Pancreas (tissue), 10 donors: ENCODE results near the gene TMED6. TPM values are rescaled to one million over a fixed set of nuclear protein-coding genes. Genes with fewer than 3 reads are reported as not detected.
A peak's percentile ranks its signal among the peaks of the same experiment; 100 is the strongest.
"Not testable (repeated sequence)": the region's sequence is repeated elsewhere in the genome, so short reads cannot be mapped to it uniquely, and the experiment has no call there.

Experiments used
- ATAC-seq, 4 donors: fragments of 200-7000 bp; cut with Tn5 transposase; one replicate each; pipeline versions ENCODE4 v1.8.0 to v1.9.1; 2020; ENCODE audit warnings: mild to moderate bottlenecking in 4 of 4, moderate library complexity in 4 of 4
- DNase-seq, 6 donors: peaks; one replicate each; pipeline ENCODE4 v3.0.0-alpha.2; 2020
- FAIRE-seq: peaks from 2 replicates; lab custom pipeline; 2012; peaks lifted over from hg19 to GRCh38; lab: Jason Lieb, UNC
- H3K27ac ChIP-seq, 4 donors: fragments of 200-600 bp; sonication (generic); 1 replicate in 3 of 4; 2 replicates in 1 of 4; pipeline versions ENCODE4 v1.5.0 to v1.8.0; 2020
- H3K27me3 ChIP-seq, 4 donors: fragments of 200-600 bp; one replicate each; pipeline ENCODE4 v1.8.0; 2021
- H3K36me3 ChIP-seq, 3 donors: fragments of 200-600 bp; sonication (generic) in 1 of 3; one replicate each; pipeline versions ENCODE4 v1.5.0 to v1.8.0; 2020 to 2021
- H3K4me1 ChIP-seq, 3 donors: fragments of 200-600 bp; one replicate each; pipeline ENCODE4 v1.8.0; 2021
- H3K4me3 ChIP-seq, 4 donors: fragments of 200-600 bp; sonication (generic) in 2 of 4; one replicate each; pipeline versions ENCODE4 v1.5.0 to v1.8.0; 2020 to 2021
- H3K9me3 ChIP-seq, 4 donors: fragments of 200-600 bp; one replicate each; pipeline ENCODE4 v1.8.0; 2021
- WGBS, 2 donors: extraction: QIAGEN DNeasy Blood & Tissue Kit; methylation state at CpG; one replicate each; pipeline ENCODE4 v1.1.7; 2013; 5-methylcytosine and 5-hydroxymethylcytosine counted together
- intact Hi-C, 3 donors: fragments of 100-400 bp; cut with DNase I; formaldehyde crosslinking; loops; one replicate each; pipeline versions ENCODE4 v1.11.1 to v1.14.2; 2022
- polyA plus RNA-seq, 2 donors: library from polyadenylated mRNA; stranded (reverse); fragments of 200-250 nt; gene quantifications; one replicate each; pipeline ENCODE4 v1.2.3, GENCODE V29; 2013
- total RNA-seq, 6 donors: library from RNA; stranded (reverse); fragmentation: NEBNext Ultra II Directional in 4 of 6; extraction: Animal tissue kit (Norgen Biotek cat#: 25700) in 4 of 6; gene quantifications; one replicate each; pipeline versions ENCODE4 v1.2.1 to v1.2.4, GENCODE V29; 2021 to 2023
- TF ChIP-seq, protein P1 (sequence below), 4 donors: fragments of 200-600 bp; sonication (generic) in 3 of 4; IDR thresholded peaks; one replicate each; pipeline versions ENCODE4 v1.5.0 to v1.8.0; 2021; ENCODE audit warnings: antibody characterized with exemption in 4 of 4
- donor health status: healthy with polysubstance abuse.
- donor health status: DM: no; HTN: no; CAD: no; lungs with moderate emphysema.
- donor health status: DM: no; HTN: no; CAD: no.
- donor health status: control.
- donor health status: control.
- donor health status: Bipolar disorder and iron deficiency.
- donor health status: DM: yes; HTN: yes; CAD: no.
- donor health status: DM: no; HTN: no; CAD: no.
- donor health status: DM: no; HTN: no; CAD: no.
- donor health status: DM: yes; HTN: yes; CAD: no.

The TMED6 gene
- total and polyA plus RNA-seq, 8 donors, result 5.2 to 94.7 (median 43.6) TPM

GRCh38 chr16:69365901-69366300 lies 14.3 kb upstream of the TMED6 start:
- TF ChIP-seq, protein P1, sequence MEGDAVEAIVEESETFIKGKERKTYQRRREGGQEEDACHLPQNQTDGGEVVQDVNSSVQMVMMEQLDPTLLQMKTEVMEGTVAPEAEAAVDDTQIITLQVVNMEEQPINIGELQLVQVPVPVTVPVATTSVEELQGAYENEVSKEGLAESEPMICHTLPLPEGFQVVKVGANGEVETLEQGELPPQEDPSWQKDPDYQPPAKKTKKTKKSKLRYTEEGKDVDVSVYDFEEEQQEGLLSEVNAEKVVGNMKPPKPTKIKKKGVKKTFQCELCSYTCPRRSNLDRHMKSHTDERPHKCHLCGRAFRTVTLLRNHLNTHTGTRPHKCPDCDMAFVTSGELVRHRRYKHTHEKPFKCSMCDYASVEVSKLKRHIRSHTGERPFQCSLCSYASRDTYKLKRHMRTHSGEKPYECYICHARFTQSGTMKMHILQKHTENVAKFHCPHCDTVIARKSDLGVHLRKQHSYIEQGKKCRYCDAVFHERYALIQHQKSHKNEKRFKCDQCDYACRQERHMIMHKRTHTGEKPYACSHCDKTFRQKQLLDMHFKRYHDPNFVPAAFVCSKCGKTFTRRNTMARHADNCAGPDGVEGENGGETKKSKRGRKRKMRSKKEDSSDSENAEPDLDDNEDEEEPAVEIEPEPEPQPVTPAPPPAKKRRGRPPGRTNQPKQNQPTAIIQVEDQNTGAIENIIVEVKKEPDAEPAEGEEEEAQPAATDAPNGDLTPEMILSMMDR (IDR thresholded peaks at IDR 0.05), result no peak
- Histone ChIP-seq H3K4me3 (no peak overlapping the region), H3K4me1 (no peaks in the 10 kb centered on the region), H3K9me3 (no peaks in the 10 kb centered on the region), H3K36me3 (peaks cover 4 to 60% (median 24%) of the 10 kb centered on the region in 3 donors), H3K27ac (no peak overlapping the region), H3K27me3 (no peaks in the 10 kb centered on the region)
- WGBS, 2 donors, result 88 to 92% methylated on average over 2 of the region's 2 CpGs
- FAIRE-seq, result no peak
- intact Hi-C loops, result no loop called here
- no peak for ATAC-seq
- DNase-seq, result no peak

- H3K36me3 ChIP-seq, result peaks cover 0 to 42% (median 24%) of the 10 kb centered on the region in 3 donors
- ATAC-seq (no peak), FAIRE-seq (no peak), DNase-seq (no peak)
- H3K4me1 ChIP-seq, result no peaks in the 10 kb centered on the region
- no peaks in the 10 kb centered on the region for H3K27me3 ChIP-seq
- H3K4me3 ChIP-seq, result no peak overlapping the region
- intact Hi-C loops, result no loop called here
- TF ChIP-seq, protein P1 (IDR thresholded peaks at IDR 0.05), result no peak
- H3K9me3 ChIP-seq, result no peaks in the 10 kb centered on the region
- no peak overlapping the region for H3K27ac ChIP-seq
- WGBS, 2 donors, result 78 to 80% methylated on average over 2 of the region's 2 CpGs
These were observed 12.5 kb upstream of the TMED6 start for GRCh38 chr16:69364088-69364487.

DNA sequence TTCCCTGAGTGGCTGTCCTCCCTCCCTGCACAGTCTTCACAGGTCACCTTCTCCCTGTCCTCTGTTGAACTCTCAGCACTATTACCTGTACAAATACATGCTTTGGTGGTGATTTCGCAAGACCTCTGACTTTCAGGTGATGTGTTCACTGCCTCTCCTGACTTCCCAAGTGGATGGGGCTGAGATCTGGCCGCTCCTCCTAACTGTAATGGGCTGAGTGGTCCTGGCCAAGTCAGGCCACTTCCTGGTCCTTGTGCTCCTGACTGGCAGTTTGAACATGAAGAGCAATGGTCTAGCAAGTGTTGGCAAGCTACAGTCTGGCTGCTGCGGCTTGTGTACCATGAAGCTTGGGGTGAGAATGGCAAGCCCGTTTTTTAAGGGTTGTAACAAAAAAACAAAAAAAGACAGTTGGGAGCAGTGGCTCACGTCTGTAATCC lies 11.7 kb upstream of the TMED6 start:
- intact Hi-C loops, result no loop called here

GRCh38 chr16:69360070-69360469 lies 8.5 kb upstream of the TMED6 start:
- DNase-seq, ATAC-seq, H3K9me3 ChIP-seq, FAIRE-seq, H3K27me3 ChIP-seq, intact Hi-C loops, H3K27ac ChIP-seq, H3K4me1 ChIP-seq, H3K4me3 ChIP-seq: not testable (repeated sequence)
- peaks cover 0 to 16% (median 8%) of the 10 kb centered on the region in 3 donors for H3K36me3 ChIP-seq
- WGBS, 2 donors, result 95 to 99% methylated on average over 9 of the region's 9 CpGs

More for the DNA sequence above, 11.7 kb upstream of the TMED6 start:
- Histone ChIP-seq H3K27me3 (no peaks in the 10 kb centered on the region), H3K4me1 (no peaks in the 10 kb centered on the region), H3K27ac (no peak overlapping the region), H3K36me3 (peaks cover 0 to 34% (median 24%) of the 10 kb centered on the region in 3 donors), H3K4me3 (no peak overlapping the region), H3K9me3 (no peaks in the 10 kb centered on the region)
- FAIRE-seq (no peak), DNase-seq (no peak), ATAC-seq (peak in 1 of 4 donors; percentile 31)
- 88 to 91% methylated on average over 5 of the region's 5 CpGs for whole genome bisulfite sequencing, 2 donors
- TF ChIP-seq, protein P1 (IDR thresholded peaks at IDR 0.05), result no peak

GRCh38 chr16:69350536-69351133 lies 951 bp downstream of the TMED6 start:
- DNase-seq (peak in 1 of 6 donors; percentile 41), ATAC-seq (peak; percentile 25 to 61 (median 50)), FAIRE-seq (no peak)
- no peaks in the 10 kb centered on the region for H3K27me3 ChIP-seq
- H3K9me3 ChIP-seq, result no peaks in the 10 kb centered on the region
- WGBS, 2 donors, result 23 to 25% methylated on average over 6 of the region's 6 CpGs
- TF ChIP-seq, protein P1 (IDR thresholded peaks at IDR 0.05), result no peak
- intact Hi-C loops, result no loop called here
- H3K27ac ChIP-seq, result peak overlapping the region; percentile 55 to 79 (median 66)
- H3K4me1 ChIP-seq, result peaks cover 7 to 15% (median 11%) of the 10 kb centered on the region in 3 donors
- peak overlapping the region; percentile 24 to 50 (median 42) for H3K4me3 ChIP-seq
- H3K36me3 ChIP-seq, result peaks cover 0 to 10% (median 0%) of the 10 kb centered on the region in 3 donors
